Left lung (tissue), 10 donors: ENCODE data around the gene SLX4IP. TPM values are rescaled to one million over a fixed set of nuclear protein-coding genes. Genes with fewer than 3 reads are reported as not detected.

Source experiments
- ATAC-seq: fragments of 200-7000 bp; cut with Tn5 transposase; one replicate; pipeline ENCODE4 v1.9.1; 2020; ENCODE audit warnings: moderate library complexity
- DNase-seq, 4 donors: peaks; one replicate each; pipeline ENCODE4 v3.0.0-alpha.2; 2013 to 2020
- H3K27ac ChIP-seq, 2 donors: fragments of 200-600 bp; sonication (generic) in 1 of 2; one replicate each; pipeline versions ENCODE4 v1.5.0 to v1.8.0; 2020 to 2021
- H3K27me3 ChIP-seq, 2 donors: fragments of 200-600 bp; sonication (generic) in 1 of 2; one replicate each; pipeline versions ENCODE4 v1.5.0 to v1.8.0; 2020 to 2021
- H3K36me3 ChIP-seq, 2 donors: fragments of 200-600 bp; sonication (generic) in 1 of 2; one replicate each; pipeline versions ENCODE4 v1.5.0 to v1.8.0; 2020 to 2021
- H3K4me1 ChIP-seq, 2 donors: fragments of 200-600 bp; one replicate each; pipeline ENCODE4 v1.8.0; 2021
- H3K4me3 ChIP-seq, 2 donors: fragments of 200-600 bp; sonication (generic) in 1 of 2; one replicate each; pipeline versions ENCODE4 v1.5.0 to v1.8.0; 2020 to 2021; ENCODE audit warnings: mild to moderate bottlenecking in 1 of 2
- H3K9me3 ChIP-seq, 2 donors: fragments of 200-600 bp; sonication (generic) in 1 of 2; one replicate each; pipeline versions ENCODE4 v1.5.0 to v1.8.0; 2020 to 2021
- intact Hi-C, 2 donors: fragments of 100-400 bp; cut with DNase I; formaldehyde crosslinking; loops; one replicate each; pipeline versions ENCODE4 v1.11.2 to v1.14.2; 2022
- polyA plus RNA-seq, 6 donors: library from polyadenylated mRNA; unstranded; fragments of 120-200 nt; gene quantifications; one replicate each; pipeline ENCODE4 v1.2.1, GENCODE V29; 2013; ENCODE audit not compliant: insufficient read length in 6 of 6
- total RNA-seq, 2 donors: library from RNA; stranded (reverse); fragmentation: NEBNext Ultra II Directional; extraction: Animal tissue kit (Norgen Biotek cat#: 25700); gene quantifications; one replicate each; pipeline ENCODE4 v1.2.1, GENCODE V29; 2021
- TF ChIP-seq, protein P1 (sequence below), 2 donors: fragments of 200-600 bp; sonication (generic) in 1 of 2; IDR thresholded peaks; one replicate each; pipeline versions ENCODE4 v1.5.0 to v1.8.0; 2021; ENCODE audit warnings: antibody characterized with exemption in 2 of 2
- donor health status: DM: no; HTN: yes; CAD: no.
- donor health status: DM: no; HTN: no; CAD: no.

The SLX4IP gene
- total and polyA plus RNA-seq, 8 donors: 6.0 to 12.3 (median 10.3) TPM

- Histone ChIP-seq H3K4me3 (no peak overlapping the region), H3K27ac (peak overlapping the region in 1 of 2 donors; percentile 55), H3K9me3 (no peaks in the 10 kb centered on the region), H3K4me1 (peaks cover 13 to 60% of the 10 kb centered on the region in 2 donors), H3K27me3 (no peaks in the 10 kb centered on the region), H3K36me3 (peaks cover 0 to 63% of the 10 kb centered on the region in 2 donors)
- no peak for DNase-seq
- no peak for ATAC-seq
- intact Hi-C loops: no loop called here
- TF ChIP-seq, protein P1, sequence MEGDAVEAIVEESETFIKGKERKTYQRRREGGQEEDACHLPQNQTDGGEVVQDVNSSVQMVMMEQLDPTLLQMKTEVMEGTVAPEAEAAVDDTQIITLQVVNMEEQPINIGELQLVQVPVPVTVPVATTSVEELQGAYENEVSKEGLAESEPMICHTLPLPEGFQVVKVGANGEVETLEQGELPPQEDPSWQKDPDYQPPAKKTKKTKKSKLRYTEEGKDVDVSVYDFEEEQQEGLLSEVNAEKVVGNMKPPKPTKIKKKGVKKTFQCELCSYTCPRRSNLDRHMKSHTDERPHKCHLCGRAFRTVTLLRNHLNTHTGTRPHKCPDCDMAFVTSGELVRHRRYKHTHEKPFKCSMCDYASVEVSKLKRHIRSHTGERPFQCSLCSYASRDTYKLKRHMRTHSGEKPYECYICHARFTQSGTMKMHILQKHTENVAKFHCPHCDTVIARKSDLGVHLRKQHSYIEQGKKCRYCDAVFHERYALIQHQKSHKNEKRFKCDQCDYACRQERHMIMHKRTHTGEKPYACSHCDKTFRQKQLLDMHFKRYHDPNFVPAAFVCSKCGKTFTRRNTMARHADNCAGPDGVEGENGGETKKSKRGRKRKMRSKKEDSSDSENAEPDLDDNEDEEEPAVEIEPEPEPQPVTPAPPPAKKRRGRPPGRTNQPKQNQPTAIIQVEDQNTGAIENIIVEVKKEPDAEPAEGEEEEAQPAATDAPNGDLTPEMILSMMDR (IDR thresholded peaks at IDR 0.05): no peak
Observed at GRCh38 chr20:10665027-10665561, 230.0 kb downstream of the SLX4IP start.

- Histone ChIP-seq H3K4me1 (peaks cover 17 to 62% of the 10 kb centered on the region in 2 donors), H3K27ac (peak overlapping the region in 1 of 2 donors; percentile 55), H3K9me3 (no peaks in the 10 kb centered on the region), H3K4me3 (no peak overlapping the region), H3K36me3 (peaks cover 0 to 56% of the 10 kb centered on the region in 2 donors), H3K27me3 (no peaks in the 10 kb centered on the region)
- ATAC-seq (no peak), DNase-seq (no peak)
- intact Hi-C loops: no loop called here
- TF ChIP-seq, protein P1 (IDR thresholded peaks at IDR 0.05): no peak
Observed at GRCh38 chr20:10665791-10666190, 230.7 kb downstream of the SLX4IP start.

- no peak for ATAC-seq
Observed at GRCh38 chr20:10666221-10667076, 231.3 kb downstream of the SLX4IP start.

DNA sequence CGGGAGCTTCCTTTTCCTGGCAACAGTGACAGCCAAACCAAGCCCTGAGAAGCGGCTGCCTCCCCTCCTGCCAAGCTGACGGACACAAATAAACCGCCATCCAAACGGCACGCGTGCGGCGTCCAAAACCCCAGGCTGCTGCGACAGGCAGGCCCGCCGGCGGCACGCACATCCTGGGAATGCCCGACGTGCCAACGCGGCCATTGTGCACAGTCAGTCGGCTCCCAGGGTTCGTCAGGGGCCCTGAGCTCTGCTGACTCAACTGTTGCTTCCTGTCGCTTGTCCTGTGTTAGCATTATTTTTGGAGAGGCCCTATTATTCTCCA is 231.9 kb downstream of the SLX4IP start:
- TF ChIP-seq, protein P1 (IDR thresholded peaks at IDR 0.05): no peak
- intact Hi-C loops: no loop called here
- peak in 1 of 4 donors; percentile 82 for DNase-seq
- Histone ChIP-seq H3K4me3 (no peak overlapping the region), H3K4me1 (peaks cover 19 to 70% of the 10 kb centered on the region in 2 donors), H3K27me3 (no peaks in the 10 kb centered on the region), H3K9me3 (no peaks in the 10 kb centered on the region), H3K27ac (peak overlapping the region in 1 of 2 donors; percentile 55), H3K36me3 (peaks cover 0 to 44% of the 10 kb centered on the region in 2 donors)
- ATAC-seq: no peak

More at GRCh38 chr20:10666221-10667076, 231.3 kb downstream of the SLX4IP start:
- Histone ChIP-seq H3K4me3 (no peak overlapping the region), H3K27me3 (no peaks in the 10 kb centered on the region), H3K4me1 (peaks cover 19 to 64% of the 10 kb centered on the region in 2 donors), H3K9me3 (no peaks in the 10 kb centered on the region), H3K36me3 (peaks cover 0 to 50% of the 10 kb centered on the region in 2 donors), H3K27ac (peak overlapping the region in 1 of 2 donors; percentile 55)
- TF ChIP-seq, protein P1 (IDR thresholded peaks at IDR 0.05): no peak
- intact Hi-C loops: no loop called here
- DNase-seq: no peak

DNA sequence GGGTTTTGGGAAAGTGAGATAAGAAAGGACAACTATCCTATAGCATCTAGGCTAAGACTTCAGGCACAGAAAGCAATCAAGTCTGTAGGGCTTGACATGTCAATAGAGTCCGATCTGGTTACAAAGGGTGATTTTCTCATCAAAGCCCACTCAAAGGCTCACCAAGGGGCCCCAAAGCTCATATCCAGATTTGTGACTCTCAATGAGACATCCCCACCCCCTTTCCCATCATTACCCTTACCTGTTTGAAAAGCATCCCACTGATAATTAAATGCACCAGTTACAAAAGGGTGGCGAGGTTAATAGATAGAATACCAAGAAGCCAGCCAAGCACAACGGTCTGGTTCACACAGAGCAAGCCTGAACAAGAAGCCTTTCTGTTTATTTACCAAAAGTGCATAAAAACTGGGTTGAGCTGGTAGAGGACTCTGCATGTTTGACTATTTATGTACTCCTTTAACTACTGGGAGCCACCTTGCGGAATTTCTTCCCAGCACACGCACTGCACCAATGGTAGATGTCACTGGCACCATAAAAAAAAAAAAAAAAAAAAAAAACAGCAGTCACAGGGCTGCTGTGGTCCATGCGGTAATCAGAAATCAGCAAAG is 232.6 kb downstream of the SLX4IP start:
- Histone ChIP-seq H3K27ac (peak overlapping the region in 1 of 2 donors; percentile 55), H3K4me3 (no peak overlapping the region), H3K27me3 (no peaks in the 10 kb centered on the region), H3K4me1 (peaks cover 19 to 75% of the 10 kb centered on the region in 2 donors), H3K9me3 (no peaks in the 10 kb centered on the region), H3K36me3 (peaks cover 0 to 38% of the 10 kb centered on the region in 2 donors)
- ATAC-seq (no peak), DNase-seq (no peak)
- TF ChIP-seq, protein P1 (IDR thresholded peaks at IDR 0.05): no peak
- intact Hi-C loops: no loop called here
